NB4 (cell line): ENCODE measurements around the gene METTL27.
"Not testable (repeated sequence)": the region's sequence is repeated elsewhere in the genome, so short reads cannot be mapped to it uniquely, and the experiment has no call there.

Source experiments
- DNase-seq: peaks from one replicate; pipeline ENCODE4 v3.0.0; 2010; ENCODE audit warnings: low read depth
- H3K4me3 ChIP-seq: one replicate; pipeline ENCODE4 v1.5.1; 2011; ENCODE audit warnings: mild to moderate bottlenecking, low read depth, low read length, moderate library complexity
- MYC ChIP-seq: IDR thresholded peaks from 2 replicates; pipeline ENCODE4 v1.6.1; 2011; ENCODE audit warnings: low read depth, low read length
- POLR2A ChIP-seq: IDR thresholded peaks from 2 replicates; pipeline ENCODE4 v1.6.1; 2011; ENCODE audit warnings: mild to moderate bottlenecking; ENCODE audit not compliant: insufficient read length; ENCODE audit errors: extremely low read depth
- TF ChIP-seq, protein P1 (sequence below): IDR thresholded peaks from 2 replicates; pipeline ENCODE4 v1.6.1; 2011; ENCODE audit warnings: low read depth, low read length
- TF ChIP-seq, protein P2 (sequence below): IDR thresholded peaks from one replicate; pipeline ENCODE4 v1.5.1; 2012; ENCODE audit warnings: low read depth, low read length

Gene METTL27

DNA sequence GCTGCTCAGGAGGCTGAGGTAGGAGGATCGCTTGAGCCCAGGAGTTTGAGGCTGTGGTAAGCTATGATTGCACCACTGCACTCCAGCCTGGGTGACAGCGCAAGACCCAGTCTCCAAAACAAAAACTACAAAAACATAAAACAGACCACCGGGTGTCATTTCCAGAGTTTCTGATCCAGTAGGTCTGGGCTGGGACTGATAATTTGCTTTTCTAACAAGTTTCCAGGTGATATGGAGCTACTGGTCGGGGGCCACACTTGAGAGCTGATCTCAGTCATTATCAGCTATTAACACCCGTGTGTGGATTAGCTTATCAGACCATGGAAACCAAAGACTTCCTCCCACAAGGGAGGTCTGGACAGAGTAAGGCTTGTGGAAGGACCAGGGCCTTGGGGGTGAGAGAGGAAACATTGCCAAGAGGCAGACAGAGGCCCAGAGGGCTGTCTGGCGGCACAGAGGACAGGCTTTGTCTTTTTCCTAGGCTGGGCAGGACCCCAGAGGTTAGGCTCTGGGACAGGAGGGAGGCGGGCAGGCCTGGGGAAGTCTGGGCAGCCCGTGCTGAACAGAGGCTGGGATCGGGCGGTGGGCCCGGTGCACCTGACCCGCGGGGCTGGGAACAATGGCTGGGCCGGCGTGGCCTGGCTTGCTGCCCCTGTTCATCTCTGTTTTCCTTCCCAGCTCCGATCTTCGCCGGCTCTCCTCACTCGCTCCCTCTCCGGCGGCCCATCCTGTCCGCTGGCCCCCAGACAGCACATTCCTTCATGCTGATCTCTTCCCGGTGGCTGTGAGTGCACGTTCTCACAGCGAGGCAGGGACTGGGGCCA is 43.9 kb upstream of the METTL27 start:
- TF ChIP-seq, protein P1, sequence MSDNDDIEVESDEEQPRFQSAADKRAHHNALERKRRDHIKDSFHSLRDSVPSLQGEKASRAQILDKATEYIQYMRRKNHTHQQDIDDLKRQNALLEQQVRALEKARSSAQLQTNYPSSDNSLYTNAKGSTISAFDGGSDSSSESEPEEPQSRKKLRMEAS: no peak
- TF ChIP-seq, protein P2, sequence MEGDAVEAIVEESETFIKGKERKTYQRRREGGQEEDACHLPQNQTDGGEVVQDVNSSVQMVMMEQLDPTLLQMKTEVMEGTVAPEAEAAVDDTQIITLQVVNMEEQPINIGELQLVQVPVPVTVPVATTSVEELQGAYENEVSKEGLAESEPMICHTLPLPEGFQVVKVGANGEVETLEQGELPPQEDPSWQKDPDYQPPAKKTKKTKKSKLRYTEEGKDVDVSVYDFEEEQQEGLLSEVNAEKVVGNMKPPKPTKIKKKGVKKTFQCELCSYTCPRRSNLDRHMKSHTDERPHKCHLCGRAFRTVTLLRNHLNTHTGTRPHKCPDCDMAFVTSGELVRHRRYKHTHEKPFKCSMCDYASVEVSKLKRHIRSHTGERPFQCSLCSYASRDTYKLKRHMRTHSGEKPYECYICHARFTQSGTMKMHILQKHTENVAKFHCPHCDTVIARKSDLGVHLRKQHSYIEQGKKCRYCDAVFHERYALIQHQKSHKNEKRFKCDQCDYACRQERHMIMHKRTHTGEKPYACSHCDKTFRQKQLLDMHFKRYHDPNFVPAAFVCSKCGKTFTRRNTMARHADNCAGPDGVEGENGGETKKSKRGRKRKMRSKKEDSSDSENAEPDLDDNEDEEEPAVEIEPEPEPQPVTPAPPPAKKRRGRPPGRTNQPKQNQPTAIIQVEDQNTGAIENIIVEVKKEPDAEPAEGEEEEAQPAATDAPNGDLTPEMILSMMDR: no peak
- TF ChIP-seq POLR2A (no peak), MYC (no peak)
- DNase-seq: peak; percentile 77
- no peak overlapping the region for H3K4me3 ChIP-seq

DNA sequence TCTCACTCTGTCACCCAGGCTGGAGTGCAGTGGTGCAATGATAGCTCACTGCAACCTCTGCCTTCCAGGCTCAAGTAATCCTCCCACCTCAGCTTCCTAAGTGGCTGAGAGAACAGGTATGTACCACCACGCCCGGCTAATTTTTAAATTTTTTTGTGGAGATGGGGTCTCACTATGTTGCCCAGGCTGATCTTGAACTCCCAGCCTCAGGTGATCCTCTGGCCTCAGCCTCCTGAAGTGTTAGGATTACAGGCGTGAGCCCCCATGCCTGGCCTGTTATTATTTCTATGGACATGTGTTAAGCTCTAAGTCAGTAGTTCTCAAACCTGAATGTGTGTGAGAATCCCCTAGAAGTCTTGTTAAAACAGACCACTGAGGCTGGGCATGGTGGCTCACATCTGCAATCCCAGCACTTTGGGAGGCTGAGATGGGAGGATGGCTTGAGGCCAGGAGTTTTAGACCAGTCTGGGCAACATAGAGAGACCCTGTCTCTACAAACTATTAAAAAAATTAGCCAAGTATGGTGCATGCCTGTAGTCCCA is 43.2 kb upstream of the METTL27 start:
- no peak overlapping the region for H3K4me3 ChIP-seq
- TF ChIP-seq, protein P1: no peak
- TF ChIP-seq MYC: no peak
- TF ChIP-seq POLR2A: no peak
- TF ChIP-seq, protein P2: no peak
- DNase-seq: no peak

DNA sequence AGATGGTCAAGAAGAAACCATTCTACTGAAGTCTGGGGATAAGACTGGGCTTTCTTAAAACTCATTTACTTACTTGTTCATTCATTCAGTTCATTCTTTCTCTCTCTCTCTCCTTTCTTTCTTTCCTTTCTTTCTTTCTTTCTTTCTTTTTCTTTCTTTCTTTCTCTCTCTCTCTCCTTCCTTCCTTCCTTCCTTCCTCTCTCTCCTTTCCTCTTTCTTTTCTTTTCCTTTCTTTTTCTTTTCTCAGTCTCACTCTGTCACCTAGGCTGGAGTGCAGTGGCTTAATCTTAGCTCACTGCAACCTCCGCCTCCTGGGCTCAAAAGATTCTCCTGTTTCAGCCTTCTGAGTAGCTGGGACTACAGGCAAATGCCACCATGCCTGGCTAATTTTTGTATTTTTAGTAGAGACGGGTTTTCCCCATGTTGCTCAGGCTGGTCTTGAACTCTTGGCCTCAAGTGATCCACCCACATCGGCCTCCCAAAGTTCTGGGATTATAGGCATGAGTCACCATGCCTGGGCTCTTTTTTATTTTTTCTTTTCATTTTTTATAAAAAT is 42.6 kb upstream of the METTL27 start:
- DNase-seq, H3K4me3 ChIP-seq: not testable (repeated sequence)

DNA sequence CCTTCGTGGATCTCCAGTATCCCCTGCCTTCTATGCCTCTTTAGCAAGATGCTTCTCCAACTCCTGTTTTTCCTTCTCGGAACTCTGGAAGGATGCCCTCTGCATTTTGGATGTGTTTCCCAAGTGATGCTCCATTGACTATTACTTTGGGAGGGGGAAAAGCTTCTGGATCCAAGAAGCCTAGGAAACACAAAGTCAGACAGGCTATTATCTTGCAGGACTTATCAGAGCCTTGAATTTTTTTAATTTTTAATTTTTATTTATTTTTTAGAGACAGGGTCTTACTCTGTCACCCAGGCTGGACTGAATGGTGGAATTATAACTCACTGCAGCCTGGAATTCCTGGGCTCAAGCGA is 39.7 kb upstream of the METTL27 start:
- DNase-seq: no peak
- no peak overlapping the region for H3K4me3 ChIP-seq
- no peak for TF ChIP-seq MYC
- TF ChIP-seq, protein P1: no peak

DNA sequence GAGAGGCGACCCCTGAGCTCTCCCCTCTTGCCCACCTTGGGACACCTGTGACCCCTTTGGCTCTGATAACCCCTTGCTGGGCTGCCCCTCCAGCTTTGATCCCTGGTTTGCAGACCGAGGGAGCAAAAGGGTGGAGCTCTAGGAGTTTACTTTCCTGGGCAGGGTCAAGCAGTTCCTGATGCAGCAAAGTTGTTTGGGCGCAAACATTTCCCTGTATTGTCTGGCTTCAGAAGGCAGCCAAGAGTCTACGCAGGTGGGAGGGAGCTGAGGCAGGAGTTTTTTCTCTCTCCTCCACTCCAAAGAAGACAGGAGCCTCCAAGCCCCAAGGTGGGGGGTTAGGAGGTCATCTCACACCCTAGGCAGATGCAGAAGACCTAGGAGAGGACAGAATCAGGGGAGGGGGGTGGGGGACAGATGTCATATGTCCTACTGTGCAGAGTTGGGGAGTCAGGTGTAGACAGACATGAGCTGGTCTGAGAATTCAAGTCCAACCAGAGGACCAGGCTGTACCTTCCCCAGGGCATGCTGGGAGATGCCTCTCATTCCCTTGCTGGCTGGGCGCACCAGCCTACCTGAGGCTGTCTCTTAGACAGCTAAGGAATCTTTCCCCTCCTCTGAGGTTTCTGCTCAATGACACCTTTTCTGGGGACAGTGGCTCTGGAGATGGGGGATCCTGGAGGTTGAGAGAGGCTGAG is 39.2 kb upstream of the METTL27 start:
- H3K4me3 ChIP-seq: no peak overlapping the region
- TF ChIP-seq, protein P1: no peak
- TF ChIP-seq MYC: no peak
- TF ChIP-seq, protein P2: no peak
- TF ChIP-seq POLR2A: no peak
- no peak for DNase-seq

DNA sequence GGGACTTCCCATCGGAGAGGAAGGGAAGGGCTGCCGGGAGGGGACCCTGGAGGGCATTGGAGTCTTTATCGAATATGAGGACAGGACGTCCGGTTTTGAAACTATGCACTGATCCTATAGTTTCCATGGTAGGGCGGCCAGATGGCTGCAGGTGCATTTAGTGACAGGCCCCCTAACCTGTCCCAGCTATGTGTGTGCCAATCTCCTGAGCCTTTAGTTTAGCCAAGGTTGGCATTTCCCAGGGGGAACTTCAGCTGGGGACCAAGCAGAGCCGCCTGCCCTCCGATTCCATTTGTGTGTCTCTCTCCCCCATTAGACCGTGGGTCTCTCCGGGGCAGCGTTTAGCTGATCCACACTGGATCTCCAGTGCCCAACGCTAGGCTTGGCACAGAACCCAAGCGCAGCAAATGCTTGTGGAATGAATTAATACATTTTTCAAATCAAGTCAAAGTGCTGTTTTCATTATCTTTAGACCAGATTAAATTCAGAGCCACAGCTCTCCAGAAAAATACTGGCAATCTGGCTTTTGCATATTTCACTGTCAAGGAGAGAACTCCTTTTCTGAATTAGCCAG is 38.5 kb upstream of the METTL27 start:
- H3K4me3 ChIP-seq: no peak overlapping the region
- no peak for DNase-seq
- no peak for TF ChIP-seq MYC
- TF ChIP-seq, protein P2: no peak
- TF ChIP-seq, protein P1: no peak
- no peak for TF ChIP-seq POLR2A
